Uterus (tissue), 2 donors: ENCODE results near the gene MKLN1.

Source experiments
- CTCF ChIP-seq, 4 experiments: fragments of 200-600 bp in 2 of 4; fragments of 450-650 bp in 2 of 4; sonication (generic) in 2 of 4; IDR thresholded peaks; one replicate each; pipeline ENCODE4 v1.5.1; 2016 to 2019; ENCODE audit warnings: antibody characterized with exemption in 4 of 4, mild to moderate bottlenecking in 2 of 4, moderate library complexity in 1 of 4
- POLR2A ChIP-seq, 2 donors: fragments of 450-650 bp; IDR thresholded peaks; one replicate each; pipeline ENCODE4 v1.6.1; 2016; ENCODE audit warnings: antibody characterized with exemption in 2 of 2, mild to moderate bottlenecking in 1 of 2, moderate library complexity in 1 of 2

- no peak for TF ChIP-seq POLR2A (IDR thresholded peaks at IDR 0.05)
- TF ChIP-seq CTCF (IDR thresholded peaks at IDR 0.05), result no peak
Observed at GRCh38 chr7:131494182-131494581, 166.5 kb downstream of the MKLN1 start.
